Measurements from ENCODE around the gene IGSF22. TPM values are rescaled to one million over a fixed set of nuclear protein-coding genes. Genes with fewer than 3 reads are reported as not detected.

IGSF22 gene
- total RNA-seq = 1.00 TPM
- long read RNA-seq, partial matches to known transcripts = 1 of 1 reads
- long read RNA-seq, other reads (novel, unspliced or antisense) = 0 of 1 reads

DNA sequence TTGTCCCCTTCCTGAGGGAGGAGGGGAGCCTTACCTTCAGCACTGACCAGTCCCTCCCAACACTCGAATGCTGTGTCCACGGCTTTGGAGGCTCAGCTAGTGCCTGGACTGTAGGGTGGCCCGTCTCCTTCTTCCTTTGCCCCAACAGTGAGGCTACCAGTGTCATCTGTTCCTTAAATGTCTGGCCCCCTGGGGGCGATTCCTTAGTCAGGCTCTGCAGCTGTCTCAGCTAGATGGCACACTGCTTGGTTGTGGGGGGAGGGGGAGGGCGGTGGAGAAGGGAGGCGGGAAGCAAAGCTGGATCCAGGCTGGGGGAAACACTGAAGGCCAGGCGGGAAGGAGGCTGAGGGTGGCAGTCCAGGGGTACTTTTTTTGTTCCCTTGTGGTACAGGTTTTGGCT lies at the start of gene IGSF22:
Gene IGSF22, minus strand, starts transcription at position 149 of the 400 bp plus-strand sequence. CDS start 1,952 bp downstream, outside the sequence.
- DNase-seq (ENCODE audit: low spot score) = no peak

DNA sequence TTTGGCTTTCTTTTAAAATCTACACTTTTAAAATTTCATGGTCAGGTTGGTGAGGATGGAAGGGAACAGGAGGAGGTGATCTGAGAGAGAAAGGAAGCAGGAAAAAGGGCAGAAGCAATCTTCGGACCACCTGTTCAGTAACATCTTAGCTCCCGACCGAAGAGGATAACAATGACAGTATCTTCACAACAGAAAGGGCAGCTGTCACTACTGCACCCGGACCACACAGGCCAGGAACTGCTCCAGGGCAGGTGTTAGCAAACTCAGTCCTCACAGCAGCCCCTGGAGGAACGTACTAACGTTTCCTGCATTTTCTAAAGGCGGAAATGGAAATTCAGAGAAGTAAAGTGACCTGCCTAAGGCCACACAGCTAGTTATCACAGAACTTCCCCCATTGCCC lies 48.8 kb upstream of the IGSF22 start:
- no peak for DNase-seq (ENCODE audit: low spot score)

DNA sequence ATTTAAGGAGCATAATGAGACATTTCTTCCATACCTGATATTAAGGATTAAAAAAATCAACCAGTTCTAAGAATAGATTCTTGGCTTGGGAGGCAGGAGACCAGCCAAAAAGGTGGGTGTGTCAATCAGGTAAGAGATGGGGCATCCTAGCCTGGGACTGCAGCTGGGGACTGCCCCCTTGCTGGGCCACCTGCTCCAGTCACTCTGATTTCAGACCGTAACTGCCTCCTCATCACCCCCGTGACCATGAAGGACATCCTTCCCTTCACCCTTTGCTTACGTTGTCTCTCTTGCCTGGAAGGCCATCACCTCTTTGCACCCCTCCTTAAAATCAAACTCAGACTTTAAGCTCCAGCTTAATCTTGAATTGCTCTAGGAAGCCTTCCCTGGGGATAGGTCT lies 47.7 kb upstream of the IGSF22 start:
- no peak for DNase-seq (ENCODE audit: low spot score)

DNA sequence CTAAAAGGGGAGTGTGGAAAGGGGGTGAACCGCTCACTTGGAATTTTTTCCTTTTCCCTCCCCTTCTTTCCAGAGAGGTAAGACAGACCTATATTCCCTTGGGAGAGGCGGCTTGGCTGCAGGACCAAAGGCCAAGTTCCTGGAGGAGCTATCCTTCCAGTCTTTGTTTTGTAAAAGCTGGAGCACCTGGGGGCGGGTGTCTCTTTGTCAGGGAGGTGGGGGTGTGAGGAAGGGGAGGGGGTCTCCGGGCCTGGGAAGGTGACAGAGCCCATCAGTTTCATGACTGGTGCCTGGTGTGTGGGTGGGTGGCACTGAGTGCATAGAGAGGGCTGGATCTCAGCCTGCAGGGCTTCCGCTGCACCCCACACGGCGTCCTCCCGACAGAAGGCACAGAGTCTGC lies 47.1 kb upstream of the IGSF22 start:
- no peak for DNase-seq (ENCODE audit: low spot score)

DNA sequence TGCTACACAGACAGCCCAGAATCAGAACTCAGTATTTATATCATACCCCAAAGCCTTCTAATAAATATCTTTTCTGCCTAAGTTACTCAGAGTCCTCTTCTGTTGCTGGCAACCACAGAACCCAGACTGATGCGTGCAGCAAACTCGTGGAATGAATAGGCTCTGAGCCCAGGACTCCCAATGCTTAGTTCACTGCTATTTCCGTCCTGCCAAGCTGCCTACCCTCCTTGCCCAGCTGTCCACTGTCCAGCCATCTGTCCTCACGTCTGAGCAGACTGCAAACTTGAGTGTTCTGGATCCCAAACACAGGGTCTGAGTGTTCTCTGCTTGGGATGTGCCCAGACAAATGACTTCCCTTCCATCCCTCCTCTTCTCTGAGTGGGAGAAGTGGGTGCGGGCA lies 46.2 kb upstream of the IGSF22 start:
- DNase-seq (ENCODE audit: low spot score) = no peak

DNA sequence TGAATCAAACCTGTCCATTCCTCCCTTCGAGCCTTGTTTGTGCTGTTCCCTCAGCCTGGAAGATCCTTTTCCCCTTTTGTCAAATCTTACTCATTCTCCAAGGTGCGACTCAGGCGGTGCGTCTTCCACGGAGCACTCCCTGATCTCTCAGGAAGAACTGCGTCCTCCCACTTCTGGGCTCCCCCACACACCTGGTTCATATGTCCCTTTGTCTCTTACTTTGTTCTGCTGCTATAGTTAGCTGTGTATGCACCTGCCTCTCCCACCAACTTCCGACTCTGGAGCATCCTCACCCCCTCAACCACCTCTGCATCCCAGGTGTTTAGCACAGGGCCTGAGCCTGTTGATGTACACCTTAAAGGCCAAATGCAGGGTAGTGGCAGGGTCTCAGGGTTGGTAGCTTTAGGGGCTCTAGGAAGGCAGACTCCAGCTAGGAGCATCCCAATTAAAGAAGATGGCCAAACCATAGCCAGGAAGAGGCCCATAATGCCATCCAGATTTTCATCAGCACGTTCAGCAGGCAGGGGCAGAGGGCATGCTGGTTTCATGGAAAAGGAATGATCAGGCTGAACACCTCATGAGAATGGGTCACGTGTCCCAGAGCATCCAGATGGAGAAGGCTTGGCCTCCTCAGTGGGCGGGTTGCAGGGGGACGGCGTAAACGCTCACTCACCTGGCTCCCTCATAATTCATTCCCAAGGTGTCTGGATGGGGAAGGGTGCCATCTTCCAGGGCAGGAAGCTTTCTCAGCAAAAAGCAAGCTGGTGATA lies 45.5 kb upstream of the IGSF22 start:
- no peak for DNase-seq (ENCODE audit: low spot score)

DNA sequence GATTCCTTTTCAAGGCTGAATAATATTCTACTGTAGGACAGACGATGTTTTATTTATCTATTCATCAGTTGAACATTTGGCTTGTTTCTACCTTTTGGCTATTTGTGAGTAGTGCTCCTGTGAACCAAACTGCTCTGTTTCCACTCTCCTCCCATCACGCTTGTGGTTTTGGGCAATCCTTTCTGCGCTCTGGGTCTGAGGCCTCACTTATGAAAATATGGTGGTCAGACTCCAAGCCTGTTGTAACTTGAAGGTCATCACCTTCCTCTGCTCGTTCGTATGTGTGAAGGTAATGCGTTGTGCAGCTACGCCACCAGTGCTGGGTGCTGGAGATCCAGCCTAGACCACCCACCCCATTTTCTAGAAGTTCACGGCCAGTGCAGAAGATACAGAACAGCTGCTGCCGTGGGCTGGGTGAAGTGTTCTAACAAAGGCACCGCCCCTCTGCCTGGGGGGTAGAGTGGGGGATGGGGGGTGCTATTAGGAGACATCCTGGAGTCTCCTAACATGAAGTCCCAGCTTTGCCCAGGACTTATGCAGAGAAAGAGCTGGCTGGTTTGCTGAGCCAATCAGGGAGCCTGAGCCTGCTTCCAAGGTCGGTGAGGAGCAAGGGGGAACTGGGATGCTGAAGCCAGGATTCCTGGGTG lies 44.6 kb upstream of the IGSF22 start:
- no peak for DNase-seq (ENCODE audit: low spot score)

DNA sequence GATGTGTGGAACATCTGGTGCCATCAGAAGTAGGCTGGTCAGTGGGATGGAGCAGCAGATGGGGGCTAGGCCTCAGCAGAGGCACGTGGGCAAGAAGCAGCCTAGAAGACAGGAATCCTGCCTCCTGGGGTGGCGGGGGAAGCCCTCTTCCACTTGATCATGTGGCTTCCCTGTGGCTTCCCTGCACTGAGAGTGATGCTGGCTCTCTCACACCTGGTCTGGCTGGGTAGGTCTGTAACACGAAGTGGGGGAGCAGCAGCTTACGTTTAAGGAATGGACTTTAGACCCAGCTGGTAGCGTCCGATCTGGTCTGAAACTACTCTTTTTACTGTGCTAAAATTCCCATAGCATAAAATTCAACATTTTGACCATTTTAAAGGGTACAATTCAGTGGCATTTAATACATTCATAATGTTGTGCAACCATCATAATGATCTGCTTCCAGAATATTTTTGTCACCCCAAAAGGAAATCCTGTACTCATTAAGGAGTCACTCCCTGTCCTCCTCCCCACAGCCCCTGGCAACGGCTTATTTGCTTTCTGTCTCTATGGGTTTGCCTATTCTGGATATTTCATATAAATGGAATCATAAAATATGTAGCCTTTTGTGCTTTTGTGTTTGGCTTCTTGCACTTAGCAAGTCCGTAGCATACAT lies 43.9 kb upstream of the IGSF22 start:
- no peak for DNase-seq (ENCODE audit: low spot score)

DNA sequence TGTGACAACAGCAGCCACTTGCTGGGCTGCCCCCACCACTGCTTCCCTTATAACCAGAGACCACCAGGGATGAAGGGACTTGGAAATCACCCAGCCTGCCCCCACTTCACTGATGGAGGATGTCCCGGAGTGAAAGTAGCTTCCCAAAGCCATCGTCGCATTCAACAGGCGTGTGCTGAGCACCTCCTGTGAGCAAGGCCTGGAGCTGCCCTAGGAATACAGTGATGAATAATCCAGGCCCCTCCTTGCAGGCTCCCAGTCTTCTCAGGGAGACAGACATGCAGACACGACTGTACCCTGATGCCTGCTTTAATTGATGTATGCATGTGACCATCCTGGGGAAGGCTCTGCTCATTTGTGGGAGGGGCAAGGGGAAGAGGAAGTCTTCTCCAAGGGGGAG lies 43.0 kb upstream of the IGSF22 start:
- DNase-seq (ENCODE audit: low spot score) = no peak

DNA sequence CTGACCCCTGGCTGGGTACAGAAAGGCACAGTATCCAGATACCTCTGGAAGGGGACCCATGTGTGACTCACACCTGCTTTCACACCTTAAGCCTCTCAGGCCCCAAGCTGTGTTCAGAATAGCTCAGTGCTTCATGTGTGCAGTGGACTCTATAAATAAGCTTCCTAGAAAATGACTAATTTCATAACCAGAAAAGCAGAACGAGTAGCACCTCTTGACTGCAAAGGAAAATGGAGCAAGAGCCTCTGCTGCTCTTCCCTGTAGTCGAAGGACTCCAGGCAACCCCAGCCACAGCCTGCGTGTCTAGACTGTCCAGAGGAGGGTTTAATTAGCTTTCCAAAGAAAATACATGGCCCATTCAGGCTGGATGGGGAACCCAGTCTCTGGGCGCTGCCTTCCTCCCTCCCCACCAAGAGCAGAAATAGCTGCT lies 42.5 kb upstream of the IGSF22 start:
- DNase-seq (ENCODE audit: low spot score) = no peak

DNA sequence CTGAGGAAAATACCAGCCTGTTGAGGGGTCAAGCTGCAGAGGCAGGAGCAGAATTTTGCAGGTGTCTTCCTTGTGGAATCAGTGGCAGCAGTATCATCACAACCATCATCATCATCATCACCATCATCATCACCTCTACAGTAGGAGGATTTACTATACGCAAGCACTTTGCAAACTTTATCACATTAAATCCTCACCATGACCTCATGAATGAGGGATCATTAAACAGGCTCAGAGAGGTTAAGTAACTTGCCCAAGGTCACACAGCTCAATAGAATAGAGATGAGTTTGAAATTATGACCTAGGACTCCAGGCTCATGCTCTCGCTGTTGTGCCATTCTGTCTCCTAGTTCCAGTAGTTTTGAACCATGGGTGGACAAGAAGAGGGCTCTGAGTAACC lies 40.0 kb upstream of the IGSF22 start:
- DNase-seq (ENCODE audit: low spot score) = no peak

DNA sequence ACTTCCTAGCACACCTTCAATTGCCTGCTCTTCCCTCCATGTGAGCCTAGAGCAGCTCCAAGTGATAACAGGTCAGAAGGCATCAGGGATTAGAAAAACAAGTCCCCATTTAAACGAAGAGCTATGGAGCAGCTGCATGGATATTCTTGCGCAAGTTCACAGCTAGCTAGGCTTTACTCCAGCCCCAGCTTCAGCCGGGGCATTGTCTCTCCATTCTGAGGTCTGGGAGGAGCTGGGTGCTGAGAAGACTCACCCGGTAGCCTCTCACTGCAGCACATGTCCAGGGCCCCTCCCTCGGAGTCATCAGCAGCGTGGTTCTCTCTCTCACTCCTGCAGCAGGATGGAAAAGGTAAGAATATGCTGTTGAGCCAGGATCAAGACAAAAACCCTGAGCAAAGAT lies 39.6 kb upstream of the IGSF22 start:
- no peak for DNase-seq (ENCODE audit: low spot score)

DNA sequence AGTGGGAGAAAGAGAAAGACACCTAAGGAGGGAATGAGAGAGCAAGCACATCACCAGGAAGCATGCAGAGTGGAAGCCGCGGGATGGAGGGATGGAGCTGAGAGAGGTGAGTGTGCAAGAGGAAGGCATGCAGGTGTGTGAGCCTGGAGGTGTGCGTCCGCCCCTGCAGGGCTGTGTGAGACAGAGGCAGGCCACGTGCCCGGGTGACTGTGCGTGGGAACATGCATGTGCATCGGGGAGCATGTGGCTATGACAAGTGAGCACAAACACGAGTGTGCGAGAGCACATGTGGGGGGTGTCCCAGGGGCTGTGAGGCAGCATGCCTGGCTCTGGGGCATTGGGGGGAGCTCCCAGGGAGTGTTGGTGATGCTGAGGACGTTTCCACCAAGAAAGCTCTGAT lies 35.8 kb upstream of the IGSF22 start:
- DNase-seq (ENCODE audit: low spot score) = no peak

DNA sequence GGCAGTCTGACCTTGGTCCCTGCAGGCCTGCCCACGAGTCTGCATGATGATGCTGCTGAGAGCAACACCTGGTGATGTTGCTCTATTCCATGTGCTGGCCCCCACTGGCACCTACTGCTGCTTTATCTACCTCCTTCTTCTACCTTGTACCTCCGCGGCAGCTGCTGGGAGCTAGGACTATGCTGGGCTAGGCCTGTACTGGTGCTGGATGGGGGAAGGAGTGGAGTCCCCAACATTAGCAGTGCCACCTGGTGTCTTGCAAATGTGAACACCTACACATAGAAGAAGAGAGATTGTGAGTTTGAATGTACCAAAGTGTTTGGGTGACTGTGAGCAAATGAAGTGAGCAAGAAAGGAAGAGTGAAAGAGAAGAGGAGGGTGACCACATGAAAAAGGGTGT lies 35.2 kb upstream of the IGSF22 start:
- DNase-seq (ENCODE audit: low spot score) = no peak

DNA sequence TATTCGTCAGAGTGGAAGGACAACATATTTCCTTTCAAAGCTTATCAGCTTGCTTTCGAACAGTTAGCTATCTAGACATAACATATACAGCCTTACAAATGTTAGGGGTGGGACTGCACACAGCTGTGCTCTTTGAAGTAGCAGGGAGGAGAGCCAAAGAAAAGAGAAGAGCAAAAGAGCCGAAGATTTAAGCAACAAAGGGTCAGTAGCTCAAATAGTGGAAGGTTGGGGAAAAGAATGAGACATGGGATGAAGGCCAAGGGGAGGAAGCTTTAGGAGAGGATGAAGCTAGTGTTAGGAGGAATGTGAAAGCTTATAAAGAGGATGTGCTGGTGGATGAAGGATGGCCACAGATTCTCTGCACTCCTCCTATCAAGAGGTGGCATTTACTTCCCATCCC lies 31.8 kb upstream of the IGSF22 start:
- no peak for DNase-seq (ENCODE audit: low spot score)

DNA sequence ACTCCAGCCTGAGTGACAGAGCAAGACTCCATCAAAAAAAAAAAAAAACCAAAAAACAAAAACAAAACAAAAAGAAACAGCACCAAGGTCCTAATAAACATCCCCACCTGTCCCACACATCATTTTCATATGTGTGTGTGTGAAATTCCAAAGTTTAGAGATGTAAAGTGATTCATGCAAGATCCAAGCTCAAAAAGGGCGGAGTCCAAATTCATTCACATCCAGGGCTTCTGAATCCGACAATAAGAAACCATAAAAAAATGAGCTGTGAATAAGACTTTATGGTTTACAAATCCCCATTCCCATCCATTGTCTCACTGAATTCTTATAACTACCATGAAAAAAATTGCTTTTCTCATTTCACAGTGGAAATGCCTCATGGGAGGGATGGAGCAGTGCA lies 30.9 kb upstream of the IGSF22 start:
- no peak for DNase-seq (ENCODE audit: low spot score)

DNA sequence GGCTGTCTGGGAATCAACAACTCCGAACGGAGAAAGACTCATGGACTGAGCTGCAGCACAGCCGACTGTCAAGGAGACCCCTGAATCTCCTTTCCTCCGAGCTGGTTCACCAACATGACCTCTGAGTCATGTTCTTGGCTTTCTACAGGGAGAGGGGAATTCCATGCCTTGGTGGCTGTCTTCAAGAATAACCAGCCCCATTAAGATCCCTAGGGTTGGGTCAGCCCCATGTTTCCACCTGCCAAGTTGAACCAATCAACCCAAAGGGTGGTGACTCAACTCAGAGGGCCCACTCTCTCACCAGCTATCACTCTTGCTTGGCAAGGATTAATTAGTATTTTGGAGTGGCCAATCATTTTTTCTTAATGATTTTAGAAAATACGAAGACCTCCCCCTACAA lies 28.3 kb upstream of the IGSF22 start:
- no peak for DNase-seq (ENCODE audit: low spot score)

DNA sequence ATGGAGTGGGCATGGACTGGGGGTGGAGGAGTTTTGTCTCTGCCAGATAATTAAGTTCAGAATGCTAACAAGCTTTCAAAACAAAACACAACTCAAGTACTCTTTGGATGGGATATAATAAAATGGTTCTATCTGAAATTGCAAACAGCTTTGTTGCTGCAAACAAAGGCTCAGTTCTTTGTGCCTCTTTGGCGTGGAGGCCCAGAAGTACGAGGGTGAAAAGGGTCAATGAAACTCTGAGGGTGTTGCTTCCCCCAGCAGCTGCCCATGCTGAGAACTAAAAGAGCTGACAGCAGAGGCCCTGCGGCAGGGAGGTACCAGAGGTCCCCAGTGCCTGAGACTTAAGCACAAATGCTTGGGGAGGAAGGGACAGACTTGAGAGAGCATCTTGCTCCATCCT lies 26.5 kb upstream of the IGSF22 start:
- DNase-seq (ENCODE audit: low spot score) = no peak

DNA sequence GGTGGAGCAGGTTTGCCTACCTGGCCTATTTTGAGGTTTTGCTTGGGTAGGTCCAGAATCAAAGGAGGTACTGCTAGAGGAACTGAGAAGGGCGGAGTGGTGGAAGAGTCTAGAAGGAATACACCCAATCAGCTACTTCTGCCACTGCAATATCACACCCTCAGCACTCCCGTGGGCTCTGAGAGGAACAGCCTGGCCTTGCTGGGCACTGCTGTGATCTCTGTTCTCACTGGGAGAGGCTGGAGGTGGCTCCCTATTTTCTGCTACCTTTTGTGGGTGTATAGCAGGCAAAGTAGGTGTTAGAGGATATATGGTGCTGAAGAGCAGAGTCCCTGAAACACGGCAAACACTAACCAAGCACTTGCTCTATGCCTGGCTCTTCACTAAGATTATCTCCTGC lies 25.0 kb upstream of the IGSF22 start:
- DNase-seq (ENCODE audit: low spot score) = no peak

DNA sequence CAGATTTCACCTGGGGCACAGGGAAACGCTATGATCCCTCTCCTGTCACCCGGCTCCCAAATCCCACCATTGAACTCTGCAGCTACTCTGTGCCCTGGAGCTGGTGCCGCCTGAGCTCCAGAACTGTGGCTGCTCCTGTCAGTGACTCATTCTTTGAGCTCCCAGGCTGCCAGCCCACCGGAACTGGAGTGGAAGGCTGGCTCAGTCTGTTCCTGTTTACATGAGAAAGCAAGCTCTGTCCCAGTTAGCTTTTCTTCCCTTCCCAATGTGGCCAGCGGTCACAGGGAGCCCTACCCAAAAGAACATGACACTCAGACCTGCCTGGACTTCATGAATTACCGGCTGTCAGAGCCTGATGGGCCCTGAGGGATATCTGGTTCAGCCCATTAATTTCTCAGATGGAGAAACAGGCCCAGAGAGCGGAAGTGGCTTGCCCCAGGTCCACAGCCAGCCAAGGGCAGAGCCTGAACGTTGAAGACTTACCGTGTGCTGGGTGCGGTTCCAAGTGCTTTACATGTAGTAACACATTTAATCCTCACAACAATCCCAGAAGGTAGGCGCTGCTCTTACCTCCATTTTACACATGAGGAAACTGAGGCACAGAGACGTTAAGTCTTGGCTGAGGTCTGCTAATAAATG lies 23.8 kb upstream of the IGSF22 start:
- no peak for DNase-seq (ENCODE audit: low spot score)

DNA sequence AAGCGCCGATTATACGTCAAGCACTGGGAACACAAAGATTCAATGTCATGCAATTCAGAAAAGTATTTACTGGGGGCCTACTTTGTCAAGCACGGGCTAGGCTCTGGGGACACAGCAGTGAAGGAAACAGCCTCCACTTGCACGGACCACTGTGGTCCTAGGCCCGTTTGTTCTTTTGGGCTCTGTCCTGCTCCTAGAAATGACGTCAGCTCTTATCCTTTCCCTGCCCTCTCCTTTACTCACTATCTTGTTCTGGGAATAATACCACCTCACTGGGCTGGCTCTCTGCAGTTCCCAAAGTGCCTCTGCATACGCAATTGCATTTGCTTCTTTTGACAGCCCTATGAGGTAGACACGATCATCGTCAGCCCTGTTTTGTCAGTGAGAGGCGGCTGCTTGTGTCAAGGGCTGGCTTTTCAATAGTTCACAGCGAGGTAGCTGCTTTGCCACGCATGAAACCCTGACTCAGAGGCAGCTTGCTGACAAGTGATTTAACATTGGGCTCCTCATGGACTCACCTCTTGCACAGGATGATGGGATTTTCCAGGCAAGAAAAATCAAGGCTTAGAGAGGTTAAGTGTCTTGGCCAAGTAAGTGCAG lies 22.9 kb upstream of the IGSF22 start:
- DNase-seq (ENCODE audit: low spot score) = no peak

DNA sequence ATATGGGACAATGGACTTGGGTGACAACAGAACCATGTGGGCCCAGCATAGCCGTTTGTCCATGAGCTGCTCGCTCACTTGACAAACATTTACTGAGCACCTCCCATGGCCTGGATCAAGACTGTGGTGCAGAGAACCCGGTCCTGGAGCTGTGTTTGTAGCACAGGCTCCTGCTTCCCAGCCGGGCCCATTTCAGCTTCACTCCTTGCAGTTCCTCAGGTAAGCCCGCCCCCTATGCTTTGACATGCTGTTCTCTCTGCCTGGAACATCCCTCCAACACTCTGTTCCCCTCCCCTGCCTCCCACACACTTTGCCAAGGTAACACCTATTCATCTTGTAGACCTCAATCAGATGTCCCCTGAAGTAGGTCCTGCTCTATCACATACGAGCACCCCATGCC lies 19.3 kb upstream of the IGSF22 start:
- DNase-seq (ENCODE audit: low spot score) = no peak

Data from mesenteric fat pad (tissue), 1 donor.